BJ (cell line): ENCODE results near the gene SOX6. TPM values are rescaled to one million over a fixed set of nuclear protein-coding genes. Genes with fewer than 3 reads are reported as not detected.

Source experiments
- CTCF ChIA-PET: fragments of 350-600 bp; formaldehyde crosslinking; extraction: SDS; loops from one replicate; lab custom pipeline; 2021; ENCODE audit warnings: antibody characterized with exemption, inconsistent platforms; lab: Yijun Ruan, JAX
- POLR2A ChIA-PET: fragments of 300-600 bp; sonication (Branson Sonifier 250); formaldehyde crosslinking; extraction: SDS; loops from one replicate; lab custom pipeline; 2021; ENCODE audit warnings: antibody characterized with exemption; lab: Charles Lee
- DNase-seq: peaks from one replicate; pipeline ENCODE4 v3.0.0-alpha.2; 2011; ENCODE audit warnings: low read depth
- H3K27me3 ChIP-seq: 2 replicates; pipeline ENCODE4 v1.6.0; 2011; ENCODE audit warnings: low read length; ENCODE audit not compliant: control insufficient read depth, insufficient read depth
- H3K36me3 ChIP-seq: 2 replicates; pipeline ENCODE4 v1.5.1; 2011; ENCODE audit warnings: low read length; ENCODE audit not compliant: control insufficient read depth, insufficient read depth
- H3K4me3 ChIP-seq: 2 replicates; pipeline ENCODE4 v1.5.1; 2011; ENCODE audit warnings: low read depth, mild to moderate bottlenecking, control low read depth, low read length
- CTCF ChIP-seq: IDR thresholded peaks from 2 replicates; pipeline ENCODE4 v1.5.1; 2011; ENCODE audit warnings: low read depth, mild to moderate bottlenecking, control low read depth, inconsistent platforms, low read length, moderate library complexity; ENCODE audit not compliant: insufficient read depth
- polyA plus RNA-seq: library from polyadenylated mRNA; depleted of rRNA; stranded (reverse); fragments of >200 nt; gene quantifications from 2 replicates; pipeline ENCODE4 v1.2.3, GENCODE V29; 2011

Gene SOX6
- polyA plus RNA-seq, 1 experiment = 1.9 TPM

- ChIA-PET POLR2A (no interaction called here), CTCF (no interaction called here)
- Histone ChIP-seq H3K4me3 (no peak overlapping the region), H3K27me3 (no peaks in the 10 kb centered on the region), H3K36me3 (no peaks in the 10 kb centered on the region)
- TF ChIP-seq CTCF = no peak
- DNase-seq = no peak
Observed at GRCh38 chr11:16346975-16347374, 9.4 kb downstream of the SOX6 start.

GRCh38 chr11:16341853-16342252, 14.5 kb downstream of the SOX6 start:
- Histone ChIP-seq H3K36me3 (no peaks in the 10 kb centered on the region), H3K27me3 (no peaks in the 10 kb centered on the region), H3K4me3 (no peak overlapping the region)
- ChIA-PET POLR2A (no interaction called here), CTCF (interaction anchor here (0.6 kb wide), 1 partner anchor 67 kb away, joined by 3 read pairs; no protein-coding TSS in a partner anchor)
- no peak for DNase-seq
- TF ChIP-seq CTCF = no peak

GRCh38 chr11:16338393-16338792, 18.0 kb downstream of the SOX6 start:
- no peak overlapping the region for H3K4me3 ChIP-seq
- ChIA-PET POLR2A (no interaction called here), CTCF (no interaction called here)
- no peaks in the 10 kb centered on the region for H3K27me3 ChIP-seq
- no peaks in the 10 kb centered on the region for H3K36me3 ChIP-seq
- DNase-seq = no peak
- no peak for TF ChIP-seq CTCF

- POLR2A ChIA-PET = no interaction called here
- H3K4me3 ChIP-seq = no peak overlapping the region
- no peaks in the 10 kb centered on the region for H3K36me3 ChIP-seq
- CTCF ChIA-PET = no interaction called here
- DNase-seq = no peak
- no peak for TF ChIP-seq CTCF
- no peaks in the 10 kb centered on the region for H3K27me3 ChIP-seq
Observed at GRCh38 chr11:16337421-16338213, 18.7 kb downstream of the SOX6 start.

GRCh38 chr11:16336721-16337120, 19.6 kb downstream of the SOX6 start:
- TF ChIP-seq CTCF = no peak
- ChIA-PET POLR2A (no interaction called here), CTCF (no interaction called here)
- Histone ChIP-seq H3K4me3 (no peak overlapping the region), H3K27me3 (no peaks in the 10 kb centered on the region), H3K36me3 (no peaks in the 10 kb centered on the region)
- DNase-seq = no peak
